HEK293 (cell line): ENCODE measurements around the gene AP3D1.
A peak's percentile ranks its signal among the peaks of the same experiment; 100 is the strongest.

Source experiments
- CTCF ChIA-PET: fragments of 350-600 bp; formaldehyde crosslinking; extraction: SDS; loops from one replicate; lab custom pipeline; 2021; ENCODE audit warnings: antibody characterized with exemption; lab: Yijun Ruan, JAX
- POLR2A ChIA-PET: fragments of 300-600 bp; formaldehyde crosslinking; extraction: SDS; loops from one replicate; lab custom pipeline; 2020; ENCODE audit warnings: antibody characterized with exemption, inconsistent platforms; lab: Yijun Ruan, JAX
- H3K27ac ChIP-seq: fragments of 200-500 bp; sonication (Bioruptor generic); 2 replicates; pipeline ENCODE4 v1.5.1; 2014; ENCODE audit warnings: low read depth, low read length, control low read depth, inconsistent platforms; ENCODE audit errors: extremely low read depth
- H3K36me3 ChIP-seq, 2 experiments: fragments of 200-500 bp in 1 of 2; sonication (Bioruptor generic) in 1 of 2; 1 replicate in 1 of 2; 2 replicates in 1 of 2; pipeline ENCODE4 v1.5.1; 2014 to 2017; ENCODE audit warnings: inconsistent platforms in 2 of 2, low read length in 2 of 2; ENCODE audit not compliant: control insufficient read depth in 2 of 2, insufficient read depth in 1 of 2
- H3K4me1 ChIP-seq: fragments of 200-500 bp; sonication (Bioruptor generic); 2 replicates; pipeline ENCODE4 v1.5.1; 2014; ENCODE audit warnings: mild to moderate bottlenecking, low read length, inconsistent platforms; ENCODE audit not compliant: control insufficient read depth, insufficient read depth
- H3K4me3 ChIP-seq: 2 replicates; pipeline ENCODE4 v1.5.1; 2011; ENCODE audit warnings: low read depth, mild to moderate bottlenecking, control low read depth, low read length, moderate library complexity
- H3K9me3 ChIP-seq: fragments of 200-500 bp; sonication (Bioruptor generic); 2 replicates; pipeline ENCODE4 v1.5.1; 2014; ENCODE audit warnings: low read depth, low read length, inconsistent platforms; ENCODE audit not compliant: control insufficient read depth, insufficient read depth
- ATF2 ChIP-seq: fragments of 450-650 bp; formaldehyde crosslinking; IDR thresholded peaks from 2 replicates; pipeline ENCODE4 v1.5.1; 2016; ENCODE audit warnings: missing biosample characterization, missing genetic modification characterization, low read depth
- GLI2 ChIP-seq: fragments of 450-650 bp; formaldehyde crosslinking; IDR thresholded peaks from 2 replicates; pipeline ENCODE4; 2017; ENCODE audit warnings: missing biosample characterization, missing genetic modification characterization, low read depth, borderline replicate concordance
- GLIS1 ChIP-seq: fragments of 450-650 bp; formaldehyde crosslinking; IDR thresholded peaks from 2 replicates; pipeline ENCODE4 v1.5.1; 2016; ENCODE audit warnings: missing biosample characterization, missing genetic modification characterization
- GLIS2 ChIP-seq: fragments of 450-650 bp; formaldehyde crosslinking; IDR thresholded peaks from 2 replicates; pipeline ENCODE4 v1.5.1; 2016; ENCODE audit warnings: missing biosample characterization, missing genetic modification characterization
- SALL2 ChIP-seq: fragments of 450-650 bp; formaldehyde crosslinking; IDR thresholded peaks from 2 replicates; pipeline ENCODE4 v1.5.0; 2017; ENCODE audit warnings: missing biosample characterization, mild to moderate bottlenecking, missing genetic modification characterization, borderline replicate concordance
- TRIM28 ChIP-seq: IDR thresholded peaks from 2 replicates; pipeline ENCODE4 v1.6.1; 2011; ENCODE audit warnings: low read length, control low read depth, borderline replicate concordance
- ZNF133 ChIP-seq: fragments of 450-650 bp; formaldehyde crosslinking; IDR thresholded peaks from 2 replicates; pipeline ENCODE4 v1.5.1; 2016; ENCODE audit warnings: missing biosample characterization, missing genetic modification characterization
- ZNF155 ChIP-seq: fragments of 450-650 bp; formaldehyde crosslinking; IDR thresholded peaks from 2 replicates; pipeline ENCODE4 v1.5.1; 2016; ENCODE audit warnings: missing biosample characterization, missing genetic modification characterization
- ZNF394 ChIP-seq: fragments of 450-650 bp; formaldehyde crosslinking; IDR thresholded peaks from 2 replicates; pipeline ENCODE4 v1.5.1; 2016; ENCODE audit warnings: missing biosample characterization, missing genetic modification characterization, mild to moderate bottlenecking, moderate library complexity, borderline replicate concordance
- ZNF433 ChIP-seq: fragments of 450-650 bp; formaldehyde crosslinking; IDR thresholded peaks from 2 replicates; pipeline ENCODE4 v1.5.1; 2016; ENCODE audit warnings: missing biosample characterization, missing genetic modification characterization, low read depth
- ZNF600 ChIP-seq: fragments of 450-650 bp; formaldehyde crosslinking; IDR thresholded peaks from 2 replicates; pipeline ENCODE4 v1.5.1; 2016; ENCODE audit warnings: missing biosample characterization, missing genetic modification characterization
- TF ChIP-seq, protein P1 (sequence below): fragments of 450-650 bp; formaldehyde crosslinking; IDR thresholded peaks from 2 replicates; pipeline ENCODE4 v1.5.1; 2016; ENCODE audit warnings: missing biosample characterization, missing genetic modification characterization
- TF ChIP-seq, protein P2 (sequence below): fragments of 450-650 bp; formaldehyde crosslinking; IDR thresholded peaks from 2 replicates; pipeline ENCODE4 v1.5.0; 2017; ENCODE audit warnings: missing biosample characterization, missing genetic modification characterization, borderline replicate concordance
- TF ChIP-seq, protein P3 (sequence below): fragments of 450-650 bp; formaldehyde crosslinking; IDR thresholded peaks from 2 replicates; pipeline ENCODE4 v1.5.1; 2017; ENCODE audit warnings: missing biosample characterization, missing genetic modification characterization
- TF ChIP-seq, protein P4 (sequence below): fragments of 450-650 bp; formaldehyde crosslinking; IDR thresholded peaks from 2 replicates; pipeline ENCODE4 v1.5.1; 2016; ENCODE audit warnings: missing biosample characterization, missing genetic modification characterization
- TF ChIP-seq, protein P5 (sequence below): fragments of 450-650 bp; formaldehyde crosslinking; IDR thresholded peaks from 2 replicates; pipeline ENCODE4 v1.5.1; 2016; ENCODE audit warnings: missing biosample characterization, missing genetic modification characterization

Gene AP3D1

DNA sequence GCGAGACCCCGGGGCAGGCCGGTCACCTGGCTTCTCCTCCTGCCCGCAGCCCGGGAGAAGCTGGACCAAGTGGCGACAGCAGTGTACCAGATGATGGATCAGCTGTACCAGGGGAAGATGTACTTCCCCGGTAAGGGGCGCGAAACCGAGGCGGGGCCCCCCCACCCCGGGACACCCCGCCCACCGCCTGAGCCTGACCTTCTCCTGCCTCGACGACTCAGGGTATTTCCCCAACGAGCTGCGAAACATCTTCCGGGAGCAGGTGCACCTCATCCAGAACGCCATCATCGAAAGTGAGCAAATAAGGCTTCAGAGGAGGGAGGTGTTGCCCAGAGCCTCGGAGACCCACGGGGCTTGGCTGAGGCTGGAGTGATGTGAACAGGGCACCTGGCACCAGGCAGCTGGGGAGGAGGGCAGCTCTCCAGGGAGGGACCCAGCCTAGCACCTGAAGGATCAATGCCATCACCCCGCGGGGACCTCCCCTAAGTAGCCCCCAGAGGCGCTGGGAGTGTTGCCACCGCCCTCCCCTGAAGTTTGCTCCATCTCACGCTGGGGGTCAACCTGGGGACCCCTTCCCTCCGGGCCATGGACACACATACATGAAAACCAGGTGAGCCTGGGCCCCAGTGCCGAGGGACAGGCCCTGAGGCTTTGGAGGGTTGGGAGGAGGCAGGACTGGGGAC, 54.0 kb downstream of the AP3D1 start:
- H3K36me3 ChIP-seq: peaks cover 4 to 47% of the 10 kb centered on the region in 2 experiments; a peak in 2 of 3 replicates
- H3K4me1 ChIP-seq: peaks cover 7% of the 10 kb centered on the region; the same call in 1 of the 2 replicates
- TF ChIP-seq ZNF133 (tag by site-specific recombination) (no peak), ATF2 (tag by site-specific recombination) (no peak), TRIM28 (no peak), GLI2 (tag by site-specific recombination) (no peak), GLIS1 (tag by site-specific recombination) (peak; percentile 67), ZNF600 (tag by site-specific recombination) (peak; percentile 39; the same call in 1 of the 2 replicates), SALL2 (tag by site-specific recombination) (no peak), ZNF155 (tag by site-specific recombination) (no peak), ZNF433 (tag by site-specific recombination) (no peak), ZNF394 (tag by site-specific recombination) (peak; percentile 85; the same call in 1 of the 2 replicates), GLIS2 (tag by site-specific recombination) (peak; percentile 65)
- TF ChIP-seq, protein P1, sequence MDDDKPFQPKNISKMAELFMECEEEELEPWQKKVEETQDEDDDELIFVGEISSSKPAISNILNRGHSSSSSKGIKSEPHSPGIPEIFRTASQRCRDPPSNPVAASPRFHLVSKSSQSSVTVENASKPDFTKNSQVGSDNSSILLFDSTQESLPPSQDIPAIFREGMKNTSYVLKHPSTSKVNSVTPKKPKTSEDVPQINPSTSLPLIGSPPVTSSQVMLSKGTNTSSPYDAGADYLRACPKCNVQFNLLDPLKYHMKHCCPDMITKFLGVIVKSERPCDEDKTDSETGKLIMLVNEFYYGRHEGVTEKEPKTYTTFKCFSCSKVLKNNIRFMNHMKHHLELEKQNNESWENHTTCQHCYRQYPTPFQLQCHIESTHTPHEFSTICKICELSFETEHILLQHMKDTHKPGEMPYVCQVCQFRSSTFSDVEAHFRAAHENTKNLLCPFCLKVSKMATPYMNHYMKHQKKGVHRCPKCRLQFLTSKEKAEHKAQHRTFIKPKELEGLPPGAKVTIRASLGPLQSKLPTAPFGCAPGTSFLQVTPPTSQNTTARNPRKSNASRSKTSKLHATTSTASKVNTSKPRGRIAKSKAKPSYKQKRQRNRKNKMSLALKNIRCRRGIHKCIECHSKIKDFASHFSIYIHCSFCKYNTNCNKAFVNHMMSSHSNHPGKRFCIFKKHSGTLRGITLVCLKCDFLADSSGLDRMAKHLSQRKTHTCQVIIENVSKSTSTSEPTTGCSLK (tag by site-specific recombination): no peak
- TF ChIP-seq, protein P2, sequence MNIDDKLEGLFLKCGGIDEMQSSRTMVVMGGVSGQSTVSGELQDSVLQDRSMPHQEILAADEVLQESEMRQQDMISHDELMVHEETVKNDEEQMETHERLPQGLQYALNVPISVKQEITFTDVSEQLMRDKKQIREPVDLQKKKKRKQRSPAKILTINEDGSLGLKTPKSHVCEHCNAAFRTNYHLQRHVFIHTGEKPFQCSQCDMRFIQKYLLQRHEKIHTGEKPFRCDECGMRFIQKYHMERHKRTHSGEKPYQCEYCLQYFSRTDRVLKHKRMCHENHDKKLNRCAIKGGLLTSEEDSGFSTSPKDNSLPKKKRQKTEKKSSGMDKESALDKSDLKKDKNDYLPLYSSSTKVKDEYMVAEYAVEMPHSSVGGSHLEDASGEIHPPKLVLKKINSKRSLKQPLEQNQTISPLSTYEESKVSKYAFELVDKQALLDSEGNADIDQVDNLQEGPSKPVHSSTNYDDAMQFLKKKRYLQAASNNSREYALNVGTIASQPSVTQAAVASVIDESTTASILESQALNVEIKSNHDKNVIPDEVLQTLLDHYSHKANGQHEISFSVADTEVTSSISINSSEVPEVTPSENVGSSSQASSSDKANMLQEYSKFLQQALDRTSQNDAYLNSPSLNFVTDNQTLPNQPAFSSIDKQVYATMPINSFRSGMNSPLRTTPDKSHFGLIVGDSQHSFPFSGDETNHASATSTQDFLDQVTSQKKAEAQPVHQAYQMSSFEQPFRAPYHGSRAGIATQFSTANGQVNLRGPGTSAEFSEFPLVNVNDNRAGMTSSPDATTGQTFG (tag by site-specific recombination): no peak
- TF ChIP-seq, protein P3, sequence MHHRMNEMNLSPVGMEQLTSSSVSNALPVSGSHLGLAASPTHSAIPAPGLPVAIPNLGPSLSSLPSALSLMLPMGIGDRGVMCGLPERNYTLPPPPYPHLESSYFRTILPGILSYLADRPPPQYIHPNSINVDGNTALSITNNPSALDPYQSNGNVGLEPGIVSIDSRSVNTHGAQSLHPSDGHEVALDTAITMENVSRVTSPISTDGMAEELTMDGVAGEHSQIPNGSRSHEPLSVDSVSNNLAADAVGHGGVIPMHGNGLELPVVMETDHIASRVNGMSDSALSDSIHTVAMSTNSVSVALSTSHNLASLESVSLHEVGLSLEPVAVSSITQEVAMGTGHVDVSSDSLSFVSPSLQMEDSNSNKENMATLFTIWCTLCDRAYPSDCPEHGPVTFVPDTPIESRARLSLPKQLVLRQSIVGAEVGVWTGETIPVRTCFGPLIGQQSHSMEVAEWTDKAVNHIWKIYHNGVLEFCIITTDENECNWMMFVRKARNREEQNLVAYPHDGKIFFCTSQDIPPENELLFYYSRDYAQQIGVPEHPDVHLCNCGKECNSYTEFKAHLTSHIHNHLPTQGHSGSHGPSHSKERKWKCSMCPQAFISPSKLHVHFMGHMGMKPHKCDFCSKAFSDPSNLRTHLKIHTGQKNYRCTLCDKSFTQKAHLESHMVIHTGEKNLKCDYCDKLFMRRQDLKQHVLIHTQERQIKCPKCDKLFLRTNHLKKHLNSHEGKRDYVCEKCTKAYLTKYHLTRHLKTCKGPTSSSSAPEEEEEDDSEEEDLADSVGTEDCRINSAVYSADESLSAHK (tag by site-specific recombination): no peak
- TF ChIP-seq, protein P4, sequence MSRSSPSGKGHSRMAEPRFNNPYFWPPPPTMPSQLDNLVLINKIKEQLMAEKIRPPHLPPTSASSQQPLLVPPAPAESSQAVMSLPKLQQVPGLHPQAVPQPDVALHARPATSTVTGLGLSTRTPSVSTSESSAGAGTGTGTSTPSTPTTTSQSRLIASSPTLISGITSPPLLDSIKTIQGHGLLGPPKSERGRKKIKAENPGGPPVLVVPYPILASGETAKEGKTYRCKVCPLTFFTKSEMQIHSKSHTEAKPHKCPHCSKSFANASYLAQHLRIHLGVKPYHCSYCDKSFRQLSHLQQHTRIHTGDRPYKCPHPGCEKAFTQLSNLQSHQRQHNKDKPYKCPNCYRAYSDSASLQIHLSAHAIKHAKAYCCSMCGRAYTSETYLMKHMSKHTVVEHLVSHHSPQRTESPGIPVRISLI (tag by site-specific recombination): no peak
- TF ChIP-seq, protein P5, sequence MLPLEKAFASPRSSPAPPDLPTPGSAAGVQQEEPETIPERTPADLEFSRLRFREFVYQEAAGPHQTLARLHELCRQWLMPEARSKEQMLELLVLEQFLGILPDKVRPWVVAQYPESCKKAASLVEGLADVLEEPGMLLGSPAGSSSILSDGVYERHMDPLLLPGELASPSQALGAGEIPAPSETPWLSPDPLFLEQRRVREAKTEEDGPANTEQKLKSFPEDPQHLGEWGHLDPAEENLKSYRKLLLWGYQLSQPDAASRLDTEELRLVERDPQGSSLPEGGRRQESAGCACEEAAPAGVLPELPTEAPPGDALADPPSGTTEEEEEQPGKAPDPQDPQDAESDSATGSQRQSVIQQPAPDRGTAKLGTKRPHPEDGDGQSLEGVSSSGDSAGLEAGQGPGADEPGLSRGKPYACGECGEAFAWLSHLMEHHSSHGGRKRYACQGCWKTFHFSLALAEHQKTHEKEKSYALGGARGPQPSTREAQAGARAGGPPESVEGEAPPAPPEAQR (tag by site-specific recombination): no peak
- TF ChIP-seq, all 188 proteins: peak for 4
- Histone ChIP-seq H3K27ac (peak overlapping the region; percentile 31; the same call in 1 of the 2 replicates), H3K4me3 (peak overlapping the region; percentile 43), H3K9me3 (no peaks in the 10 kb centered on the region)
- ChIA-PET CTCF (interaction anchor here (0.8 to 1.1 kb wide), 5 partner anchors 25 to 167 kb away, joined by 3 to 6 read pairs (median 3); no protein-coding TSS in a partner anchor), POLR2A (interaction anchor here (0.9 kb wide), 1 partner anchor 9 kb away, joined by 9 read pairs; no protein-coding TSS in a partner anchor)
